Ramos (cell line): ENCODE measurements around the gene SUSD6.
"Not testable (repeated sequence)": the region's sequence is repeated elsewhere in the genome, so short reads cannot be mapped to it uniquely, and the experiment has no call there.

Source experiments
- in situ Hi-C: fragments of 300-500 bp; cut with MboI; formaldehyde crosslinking; loops from one replicate; pipeline ENCODE4 v1.14.3; 2022; ENCODE audit warnings: low sequenced_read_pairs; ENCODE audit not compliant: unreplicated experiment

Gene SUSD6

DNA sequence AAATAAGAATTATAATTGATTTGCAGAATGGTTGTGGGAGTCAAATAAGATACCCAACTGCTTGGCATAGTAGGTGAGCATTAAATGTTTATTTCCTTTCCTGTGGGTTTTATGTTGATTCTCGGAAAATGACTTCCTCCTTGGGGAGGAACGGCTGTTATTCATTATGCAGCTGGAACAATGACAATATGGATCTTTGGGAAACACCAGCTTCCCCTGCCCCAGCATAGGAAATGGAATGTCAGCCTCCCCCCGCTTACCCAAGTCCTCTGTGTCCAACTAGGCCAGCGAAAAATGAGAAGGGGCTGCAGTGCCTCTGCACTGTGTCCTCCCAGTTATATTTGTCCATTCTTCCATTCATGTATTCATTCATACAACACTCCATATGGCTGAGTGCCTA lies 25.0 kb upstream of the SUSD6 start:
- in situ Hi-C loops, result loop anchor here (10.0 kb wide), 1 partner anchor 428 kb away; no protein-coding TSS in a partner anchor

DNA sequence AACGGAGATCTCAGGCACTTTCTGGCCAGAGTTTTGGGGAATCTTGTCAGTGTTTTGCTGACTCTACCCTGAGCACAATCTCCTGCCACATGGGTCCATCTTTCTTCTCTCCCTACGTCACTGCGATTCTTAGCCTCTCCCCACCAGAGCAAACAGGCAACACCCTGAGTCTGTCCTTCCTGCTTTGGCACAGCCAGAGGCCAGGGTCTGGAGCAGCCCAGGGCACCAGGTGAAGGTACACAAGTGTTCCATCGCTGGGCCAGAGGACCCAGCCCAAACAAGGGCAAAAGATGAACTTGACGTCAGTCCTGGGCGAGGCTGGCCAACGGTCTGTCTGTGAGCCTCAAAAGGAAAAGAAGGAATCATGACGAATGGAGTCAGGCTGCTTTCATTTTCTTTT lies 24.0 kb upstream of the SUSD6 start:
- in situ Hi-C loops, result loop anchor here (10.0 kb wide), 1 partner anchor 427 kb away; no protein-coding TSS in a partner anchor

DNA sequence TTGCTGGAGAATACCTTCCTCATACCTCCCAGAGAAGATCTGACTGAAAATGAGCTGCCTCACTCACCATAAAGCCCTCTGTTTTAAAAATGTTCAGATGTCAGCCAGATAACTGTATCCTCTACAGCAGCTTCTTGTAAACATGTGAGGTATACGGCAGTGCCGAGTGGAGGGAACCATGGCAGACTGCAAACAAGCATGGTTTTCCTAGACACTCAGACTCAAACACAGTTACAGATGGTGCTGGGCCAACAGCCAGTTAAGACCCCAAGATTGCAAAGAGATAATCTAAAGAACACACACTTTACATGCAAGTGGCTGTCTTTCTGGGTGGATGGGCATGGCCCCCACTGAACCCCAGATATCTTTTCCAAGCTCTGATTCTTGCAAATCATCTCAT lies 20.1 kb upstream of the SUSD6 start:
- in situ Hi-C loops, result no loop called here

DNA sequence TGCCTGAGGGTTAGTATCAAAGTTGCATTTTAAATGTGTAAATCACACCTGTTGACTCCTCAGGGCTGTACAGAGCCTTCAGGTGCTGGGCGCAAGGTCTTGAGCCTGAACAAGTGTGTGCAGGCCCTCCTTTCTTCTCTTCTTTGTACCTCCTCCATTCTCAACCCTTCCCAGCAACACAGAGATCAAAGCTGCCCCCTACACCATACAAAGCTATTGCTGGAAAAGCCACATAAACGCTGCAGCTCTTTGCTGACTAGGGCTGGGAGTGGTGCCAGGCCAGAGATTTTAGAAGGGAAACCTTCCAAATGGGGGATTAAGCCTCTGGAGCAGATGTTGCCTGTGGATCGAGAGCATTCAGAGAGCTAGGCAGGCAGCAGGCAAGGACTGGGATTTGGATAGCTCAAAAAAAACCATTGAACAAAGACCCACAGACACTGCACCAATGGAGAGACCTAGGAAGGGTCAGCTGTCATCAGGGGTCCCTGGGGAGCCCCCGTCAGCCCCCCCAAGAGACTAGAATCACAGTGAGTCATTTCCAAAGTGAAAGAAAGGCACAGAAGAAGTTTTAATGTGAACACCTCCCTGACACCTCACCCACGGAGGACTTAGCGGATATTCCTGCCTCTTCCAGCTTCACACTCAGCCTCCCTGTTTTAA lies 18.2 kb upstream of the SUSD6 start:
- in situ Hi-C loops, result no loop called here

DNA sequence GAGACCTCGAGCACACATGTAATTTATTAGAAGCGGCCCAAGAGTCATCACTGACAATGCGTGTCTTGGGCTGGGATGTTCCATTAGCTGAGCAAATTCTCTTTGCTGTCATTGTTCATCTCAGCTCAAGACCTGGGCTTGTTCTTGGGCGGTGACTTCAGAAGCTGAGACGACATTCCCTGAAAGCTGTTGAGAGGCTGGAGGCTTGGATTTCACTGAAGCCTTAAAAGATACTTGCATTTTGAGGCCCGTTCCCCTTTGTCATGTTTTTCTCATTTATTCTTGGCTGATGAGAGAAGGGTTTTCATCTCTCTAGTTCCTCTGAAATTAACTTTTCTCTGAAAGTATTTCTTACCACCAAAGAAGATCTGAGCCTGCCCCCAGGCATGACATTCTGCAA lies 16.6 kb upstream of the SUSD6 start:
- in situ Hi-C loops, result no loop called here

DNA sequence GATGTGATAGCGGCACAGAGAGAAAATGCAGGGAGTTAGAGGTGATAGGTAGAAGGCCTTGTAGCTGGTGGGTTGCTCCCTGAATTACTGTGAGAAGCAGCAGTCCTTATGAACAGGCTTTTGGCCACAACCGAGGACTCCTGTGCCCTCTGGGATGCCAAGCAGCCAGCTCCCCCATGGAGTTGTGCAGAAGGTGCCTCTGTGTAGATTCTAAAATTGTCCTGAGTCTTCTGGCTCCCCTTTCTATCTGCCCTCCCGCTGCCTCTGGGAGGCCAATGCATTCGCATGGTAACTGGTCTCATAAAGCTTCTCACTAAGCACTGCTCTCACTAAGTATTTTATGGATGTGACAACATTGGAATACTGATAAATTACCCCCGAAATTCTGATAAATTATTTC lies 16.1 kb upstream of the SUSD6 start:
- in situ Hi-C loops, result no loop called here

DNA sequence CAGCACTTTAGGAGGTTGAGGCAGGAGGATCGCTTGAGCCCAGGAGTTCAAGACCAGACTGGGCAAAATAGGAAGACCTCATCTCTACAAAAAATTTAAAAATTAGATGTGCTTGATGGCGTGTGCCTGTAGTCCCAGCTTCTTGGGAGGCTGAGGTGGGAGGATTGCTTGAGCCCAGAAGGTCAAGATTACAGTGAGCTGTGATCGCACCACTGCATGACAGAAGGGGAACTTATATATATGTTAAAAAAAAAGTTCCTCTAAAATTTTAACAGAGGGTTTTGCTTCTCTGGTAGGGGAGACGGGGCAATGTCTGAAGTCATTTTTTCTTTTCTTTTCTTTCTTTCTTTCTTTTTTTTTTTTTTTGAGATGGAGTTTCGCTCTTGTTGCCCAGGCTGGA lies 12.0 kb upstream of the SUSD6 start:
- in situ Hi-C loops, result not testable (repeated sequence)

DNA sequence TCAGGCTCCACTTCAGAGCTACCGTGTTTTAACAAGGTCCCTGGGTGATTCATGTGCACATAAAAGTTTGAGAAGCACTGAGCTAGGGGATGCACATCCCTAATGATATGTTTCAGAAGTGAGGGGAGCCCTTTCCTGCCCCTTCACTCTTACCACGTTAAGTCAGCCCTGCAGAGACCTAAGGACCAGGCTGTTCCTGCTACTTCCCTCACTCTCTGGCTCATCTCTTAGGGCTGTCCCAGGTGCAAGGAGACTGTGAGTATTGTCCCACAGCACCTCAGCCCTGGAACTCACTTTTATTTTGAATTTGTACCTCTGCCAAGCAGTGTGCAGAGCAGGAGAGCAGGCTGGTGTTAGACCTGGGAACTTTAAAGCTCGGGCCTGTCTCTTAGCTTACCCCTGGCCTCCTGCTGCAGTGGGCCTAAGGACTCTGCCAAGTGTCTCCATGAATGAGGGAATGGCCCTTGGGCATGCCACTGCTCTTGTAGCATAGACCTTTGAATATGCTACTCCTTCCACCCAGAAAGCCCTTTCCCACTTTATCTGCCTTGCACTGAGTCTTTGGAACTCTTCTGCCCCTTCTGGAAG lies 11.0 kb upstream of the SUSD6 start:
- in situ Hi-C loops, result loop anchor here (25.0 kb wide), 1 partner anchor 1062 kb away; no protein-coding TSS in a partner anchor

DNA sequence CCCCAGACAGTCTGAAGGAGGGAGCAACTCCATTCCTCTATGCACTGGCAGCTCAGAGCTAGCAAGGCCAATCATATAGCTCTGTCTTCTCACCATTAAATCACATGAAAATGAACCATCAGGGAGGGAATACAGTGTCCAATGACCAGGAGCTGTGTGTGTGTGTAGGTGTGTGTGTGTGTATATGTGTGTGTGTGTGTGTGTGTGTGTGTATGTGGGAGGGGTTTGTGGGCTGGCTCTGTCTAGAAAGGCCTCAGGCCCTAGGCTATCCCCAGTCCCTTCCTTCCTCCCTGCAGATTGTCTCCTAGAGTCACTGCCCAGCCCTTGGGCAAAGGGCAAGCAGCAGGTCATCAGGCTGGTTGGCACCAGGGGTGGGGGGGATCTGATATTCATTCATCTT lies 5.7 kb upstream of the SUSD6 start:
- in situ Hi-C loops, result loop anchor here (5.0 to 25.0 kb wide), 2 partner anchors 112 to 1057 kb away; no protein-coding TSS in a partner anchor

DNA sequence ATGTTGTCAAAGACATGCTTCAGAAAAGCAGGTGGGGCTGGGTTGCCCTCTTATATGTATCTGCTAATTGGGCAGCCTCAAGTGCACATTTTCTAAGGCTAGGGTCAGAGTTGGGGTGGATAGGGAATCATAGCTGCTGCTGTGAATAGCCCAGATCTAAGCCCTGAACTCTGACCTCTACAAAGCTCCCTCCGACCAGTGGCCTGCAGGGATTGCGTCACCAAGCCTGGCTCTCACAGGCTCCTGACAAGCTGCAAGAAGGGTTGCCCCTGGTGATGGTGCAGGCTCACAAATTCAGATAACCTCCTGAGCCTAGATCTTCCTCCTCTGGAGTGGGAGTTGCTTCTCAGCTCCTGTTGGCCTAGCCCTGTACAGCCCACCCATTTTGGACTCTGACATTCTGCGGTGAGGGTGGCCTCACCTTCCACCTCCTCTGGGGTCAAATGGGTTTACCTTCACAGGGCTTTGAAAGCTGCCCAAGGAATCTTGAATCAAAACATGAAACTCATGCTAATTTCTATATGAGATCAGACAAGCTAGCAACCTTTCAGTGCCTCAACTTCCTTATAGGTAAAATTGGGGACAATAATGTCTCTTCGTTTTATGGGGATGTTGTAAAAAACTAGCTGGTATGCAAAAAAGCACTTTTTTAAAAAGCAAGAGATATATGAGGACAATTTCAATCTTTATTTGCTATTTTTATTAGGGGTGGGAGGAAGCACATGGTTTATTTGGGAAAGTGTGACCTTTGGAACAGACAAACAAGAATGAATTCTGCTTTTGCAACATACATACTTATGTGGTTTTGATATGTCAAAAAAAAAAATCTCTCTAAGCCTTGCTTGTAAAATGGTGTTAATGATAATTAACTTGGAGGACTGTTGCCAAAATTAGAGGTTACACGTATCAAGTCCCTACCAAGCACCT lies 4.9 kb upstream of the SUSD6 start:
- in situ Hi-C loops, result loop anchor here (5.0 to 25.0 kb wide), 2 partner anchors 111 to 1056 kb away; no protein-coding TSS in a partner anchor

DNA sequence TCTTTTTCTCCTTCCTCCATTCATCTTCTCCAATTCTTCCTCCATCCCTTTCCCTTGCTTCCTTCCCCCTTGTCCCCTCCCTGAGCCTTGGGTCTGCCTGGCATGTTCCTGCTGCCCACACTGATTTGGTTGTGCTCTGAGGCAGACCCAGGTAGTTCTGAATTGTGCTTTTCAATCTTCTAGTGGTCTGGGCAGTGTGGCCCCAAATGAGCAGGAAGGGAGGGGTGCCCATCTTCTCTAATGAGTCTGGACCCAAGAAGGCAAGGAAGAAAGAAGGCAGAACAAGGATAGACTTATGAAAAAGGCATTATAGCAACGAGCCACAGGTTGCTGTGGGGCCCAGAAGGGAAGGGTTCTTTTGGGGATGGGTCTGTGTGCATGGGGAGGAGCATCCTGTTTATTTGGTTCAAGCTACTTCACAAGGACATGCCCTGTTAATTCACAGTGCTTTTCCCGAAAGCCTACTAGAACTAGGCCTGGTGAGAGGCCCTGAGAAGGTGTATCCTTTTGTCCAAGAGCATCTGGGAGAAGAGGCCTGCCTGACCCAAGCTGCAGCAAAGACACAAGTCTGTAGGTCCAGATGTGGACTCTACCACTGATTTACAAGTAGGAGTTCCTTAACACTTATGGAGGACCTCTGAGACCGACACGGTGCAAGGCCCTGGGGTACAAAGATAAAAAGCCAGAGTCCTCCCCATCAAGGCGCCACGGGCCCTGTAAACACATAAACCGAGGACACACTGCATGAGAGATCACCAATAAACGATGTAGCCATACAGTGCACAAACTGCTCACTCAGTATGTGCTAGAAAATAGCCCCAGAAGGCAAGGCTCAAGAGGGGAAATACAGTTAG lies 1.1 kb upstream of the SUSD6 start:
- in situ Hi-C loops, result loop anchor here (25.0 kb wide), 1 partner anchor 1052 kb away; no protein-coding TSS in a partner anchor

DNA sequence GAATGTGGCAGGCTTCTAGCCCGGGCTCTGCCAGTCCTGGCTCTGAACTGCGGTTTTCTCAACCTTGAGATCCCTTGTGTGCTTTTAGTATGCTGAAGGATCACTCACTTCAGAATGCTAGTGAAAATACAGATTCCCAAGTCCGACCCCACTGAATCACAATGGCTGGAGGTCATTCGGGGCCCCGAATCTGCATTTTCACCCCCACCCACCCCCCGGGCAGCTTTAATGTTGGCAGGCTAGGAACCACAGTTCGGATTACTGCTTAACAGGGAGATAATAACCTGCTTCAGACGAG lies 573 bp upstream of the SUSD6 start:
- in situ Hi-C loops, result loop anchor here (25.0 kb wide), 1 partner anchor 1051 kb away; no protein-coding TSS in a partner anchor

DNA sequence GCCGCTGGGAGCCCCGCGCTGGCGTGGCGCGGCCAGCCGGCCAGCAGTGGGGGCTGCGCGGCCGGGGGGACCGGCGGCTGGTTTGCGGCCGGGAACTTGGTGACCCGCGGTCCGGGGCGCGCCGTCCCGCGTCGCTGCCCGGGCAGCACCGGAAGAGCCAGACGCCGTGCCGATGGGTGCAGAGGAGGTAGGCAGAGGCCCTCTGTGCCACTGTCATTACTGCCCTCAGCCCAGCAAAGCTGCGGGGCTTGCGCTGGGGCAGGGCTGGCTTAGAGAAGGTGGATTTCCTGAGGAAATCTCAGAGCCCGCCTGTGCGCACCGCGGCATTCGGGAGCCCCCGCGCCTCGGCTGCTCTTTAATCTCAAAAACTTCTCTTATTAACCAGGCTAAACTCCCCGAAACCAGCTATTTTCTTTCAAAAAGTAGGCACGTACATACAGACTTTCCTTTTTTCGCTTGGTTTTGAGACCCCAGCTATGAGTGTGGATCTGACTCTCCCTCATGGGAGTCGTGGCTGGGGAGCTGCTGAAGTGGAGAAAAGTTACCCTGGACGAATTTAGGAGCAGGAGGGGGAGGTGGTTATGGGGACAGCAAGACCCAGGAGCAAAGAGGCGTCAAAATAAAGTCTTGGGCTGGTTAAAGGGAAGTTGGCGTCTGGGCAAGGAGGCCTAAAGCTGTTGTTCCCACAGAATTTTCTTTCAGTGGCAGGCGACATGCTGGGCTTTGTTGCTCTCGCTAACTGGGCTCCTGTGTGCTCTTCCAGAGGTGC lies 802 bp downstream of the SUSD6 start:
- in situ Hi-C loops, result loop anchor here (25.0 kb wide), 1 partner anchor 1050 kb away; no protein-coding TSS in a partner anchor

DNA sequence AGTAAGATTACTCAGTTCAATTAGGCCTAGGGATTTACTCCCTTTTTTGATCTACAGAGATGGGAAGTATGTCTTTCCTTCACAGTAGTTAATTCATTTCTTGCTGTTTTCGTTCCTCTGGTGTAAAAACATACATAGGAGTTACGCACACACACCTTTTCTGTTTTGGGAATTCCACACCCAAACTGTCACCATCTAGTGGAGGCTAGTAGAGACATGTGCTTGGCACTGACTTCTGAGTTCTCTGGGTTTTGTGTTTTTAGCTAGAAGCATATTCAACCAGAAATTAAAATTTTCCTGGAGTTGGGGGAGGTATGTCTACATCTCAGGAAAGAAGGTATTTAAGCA lies 1.4 kb downstream of the SUSD6 start:
- in situ Hi-C loops, result loop anchor here (25.0 kb wide), 1 partner anchor 1050 kb away; no protein-coding TSS in a partner anchor

DNA sequence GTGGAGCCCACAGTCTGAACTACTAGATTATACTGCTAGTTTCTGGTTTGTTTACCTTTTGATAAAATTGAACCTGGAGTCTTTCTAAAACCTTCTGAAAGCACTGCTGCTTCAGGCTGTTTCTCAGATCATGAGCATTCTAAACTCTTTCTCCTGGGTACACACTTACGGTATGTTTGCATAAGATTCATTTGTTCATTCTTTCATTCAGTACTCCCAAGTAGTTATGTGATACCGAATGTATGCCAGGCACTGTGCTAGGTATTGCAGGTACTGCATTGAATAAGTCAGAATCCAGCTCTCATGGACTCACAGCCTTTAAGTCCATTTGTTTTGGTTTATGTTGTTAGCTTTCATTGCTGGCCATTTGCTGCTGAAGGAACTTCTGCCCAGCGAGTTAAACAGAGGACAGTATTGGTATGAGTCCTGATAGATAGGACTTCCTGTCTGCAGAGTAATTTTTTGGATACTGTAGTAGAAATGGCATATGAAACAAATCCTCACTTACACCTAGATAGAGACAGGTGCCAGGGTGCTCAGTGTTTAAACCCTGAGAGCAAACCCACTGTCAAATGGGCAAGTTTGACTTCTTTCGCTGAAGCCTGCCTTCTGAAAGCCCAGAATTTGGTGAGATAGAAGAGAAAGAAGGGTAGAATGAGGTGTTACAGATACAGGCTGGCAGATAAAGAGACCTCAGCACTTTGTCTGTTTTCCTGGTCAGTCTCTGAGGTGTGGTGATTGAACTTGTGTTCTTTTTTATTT lies 2.1 kb downstream of the SUSD6 start:
- in situ Hi-C loops, result loop anchor here (25.0 kb wide), 1 partner anchor 1049 kb away; no protein-coding TSS in a partner anchor

DNA sequence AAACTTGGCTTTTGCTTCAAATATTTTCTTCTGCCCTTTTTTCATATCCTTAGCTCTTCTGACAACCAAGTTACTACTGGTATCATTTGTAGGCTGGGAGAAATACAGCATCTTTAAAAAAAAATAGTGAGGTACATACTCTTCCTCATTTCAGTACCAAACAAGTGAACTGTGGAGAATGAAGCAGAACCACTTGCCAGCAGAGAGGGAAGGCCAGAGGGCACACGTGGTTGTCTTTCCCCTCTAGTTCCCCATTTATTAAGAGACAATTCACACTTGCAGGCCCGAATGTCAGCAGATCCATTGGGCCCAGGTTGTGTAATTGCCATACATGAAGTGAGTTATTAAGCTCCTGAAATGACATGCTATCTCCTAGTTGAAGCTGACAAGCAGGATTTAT lies 3.2 kb downstream of the SUSD6 start:
- in situ Hi-C loops, result loop anchor here (25.0 kb wide), 1 partner anchor 1048 kb away; no protein-coding TSS in a partner anchor

DNA sequence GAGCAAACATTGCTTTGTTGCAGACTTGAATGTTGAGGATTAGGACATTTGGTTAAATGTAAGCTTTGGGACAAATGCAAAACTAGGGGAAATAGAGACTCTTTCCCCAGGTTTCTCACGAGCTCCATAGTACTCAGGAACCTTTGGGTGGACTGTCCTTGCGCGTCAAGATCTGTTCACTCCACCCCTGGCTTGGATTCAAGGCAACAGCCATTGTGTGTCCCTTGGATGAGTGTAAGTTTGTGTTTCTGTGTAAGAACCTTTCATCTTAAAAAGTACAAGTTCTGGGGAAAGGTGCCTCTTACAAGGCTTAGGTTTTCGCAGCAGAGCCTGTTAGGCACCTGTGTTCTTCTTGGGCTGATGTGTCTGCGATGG lies 3.7 kb downstream of the SUSD6 start:
- in situ Hi-C loops, result loop anchor here (5.0 to 25.0 kb wide), 2 partner anchors 47 to 1047 kb away; no protein-coding TSS in a partner anchor
